ENCODE data around the gene GPR160.

Gene GPR160

GRCh38 chr3:170056710-170057454 lies 19.1 kb downstream of the GPR160 start:
- Histone ChIP-seq H3K27me3 (no peaks in the 10 kb centered on the region), H3K36me3 (no peaks in the 10 kb centered on the region), H3K4me3 (no peak overlapping the region), H3K9ac (no peak overlapping the region), H3K9me3 (replicated peaks in 1 of 11) (peaks cover 0 to under 1% (median 0%) of the 10 kb centered on the region in 11 experiments; a peak in 2 of 22 replicates), H4K20me1 (no peaks in the 10 kb centered on the region), H3K4me2 (peak overlapping the region in 6 of 11 experiments; percentile 15 to 78 (median 68); a peak in 7 of 22 replicates), H3K4me1 (peaks cover 8 to 28% (median 17%) of the 10 kb centered on the region in 10 experiments), H3K27ac (no peak overlapping the region)
- TF ChIP-seq Cebpa-rat (IDR thresholded peaks at IDR 0.05): no peak

DNA sequence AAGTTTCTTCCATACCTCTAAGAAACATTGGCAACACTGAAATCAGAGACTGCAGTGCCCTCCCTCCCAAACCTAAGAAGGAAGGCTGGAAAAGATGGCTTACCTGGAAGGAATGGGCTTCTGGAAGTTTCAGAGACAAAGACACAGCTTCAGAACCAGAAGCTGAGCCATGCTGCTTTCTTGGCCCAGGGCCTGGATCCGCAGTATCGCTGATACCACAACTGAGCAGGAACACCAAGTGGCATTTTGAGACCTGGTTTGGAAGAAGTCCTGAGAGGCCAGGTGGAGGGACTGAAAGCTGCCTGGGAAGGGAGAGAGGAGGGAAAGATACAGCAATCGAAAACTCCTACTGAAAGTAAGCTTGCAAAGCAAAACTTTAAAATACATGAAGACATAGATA lies 19.8 kb downstream of the GPR160 start:
- no peaks in the 10 kb centered on the region for H3K36me3 ChIP-seq
- no peak overlapping the region for H3K9ac ChIP-seq
- TF ChIP-seq Cebpa-rat (IDR thresholded peaks at IDR 0.05): no peak
- no peak overlapping the region for H3K4me3 ChIP-seq
- H3K9me3 ChIP-seq (replicated peaks in 1 of 11): peaks cover 0 to 7% (median 6%) of the 10 kb centered on the region in 11 experiments; a peak in 16 of 22 replicates
- peak overlapping the region; percentile 2 to 78 (median 69); a peak in 18 of 22 replicates for H3K4me2 ChIP-seq
- peaks cover 8 to 28% (median 17%) of the 10 kb centered on the region in 10 experiments for H3K4me1 ChIP-seq
- no peak overlapping the region for H3K27ac ChIP-seq
- H4K20me1 ChIP-seq: no peaks in the 10 kb centered on the region
- H3K27me3 ChIP-seq: no peaks in the 10 kb centered on the region

GRCh38 chr3:170058127-170058526 lies 20.3 kb downstream of the GPR160 start:
- Histone ChIP-seq H3K9ac (no peak overlapping the region), H3K9me3 (replicated peaks in 1 of 11) (peaks cover 0 to 13% (median 11%) of the 10 kb centered on the region in 11 experiments; a peak in 17 of 22 replicates), H3K4me3 (no peak overlapping the region), H4K20me1 (no peaks in the 10 kb centered on the region), H3K36me3 (no peaks in the 10 kb centered on the region), H3K4me2 (peak overlapping the region; percentile 44 to 78 (median 69)), H3K27me3 (no peaks in the 10 kb centered on the region), H3K27ac (no peak overlapping the region), H3K4me1 (peaks cover 8 to 28% (median 17%) of the 10 kb centered on the region in 10 experiments)
- no peak for TF ChIP-seq Cebpa-rat (IDR thresholded peaks at IDR 0.05)

- no peak overlapping the region for H3K4me3 ChIP-seq
- peaks cover 0 to 22% (median 14%) of the 10 kb centered on the region in 11 experiments; a peak in 18 of 22 replicates for H3K9me3 ChIP-seq (replicated peaks in 1 of 11)
- peaks cover 8 to 35% (median 20%) of the 10 kb centered on the region in 10 experiments for H3K4me1 ChIP-seq
- H4K20me1 ChIP-seq: no peaks in the 10 kb centered on the region
- no peak overlapping the region for H3K9ac ChIP-seq
- H3K27me3 ChIP-seq: no peaks in the 10 kb centered on the region
- TF ChIP-seq Cebpa-rat (IDR thresholded peaks at IDR 0.05): no peak
- no peaks in the 10 kb centered on the region for H3K36me3 ChIP-seq
- H3K27ac ChIP-seq: no peak overlapping the region
- no peak overlapping the region for H3K4me2 ChIP-seq
These were observed 21.7 kb downstream of the GPR160 start for GRCh38 chr3:170059447-170059846.

DNA sequence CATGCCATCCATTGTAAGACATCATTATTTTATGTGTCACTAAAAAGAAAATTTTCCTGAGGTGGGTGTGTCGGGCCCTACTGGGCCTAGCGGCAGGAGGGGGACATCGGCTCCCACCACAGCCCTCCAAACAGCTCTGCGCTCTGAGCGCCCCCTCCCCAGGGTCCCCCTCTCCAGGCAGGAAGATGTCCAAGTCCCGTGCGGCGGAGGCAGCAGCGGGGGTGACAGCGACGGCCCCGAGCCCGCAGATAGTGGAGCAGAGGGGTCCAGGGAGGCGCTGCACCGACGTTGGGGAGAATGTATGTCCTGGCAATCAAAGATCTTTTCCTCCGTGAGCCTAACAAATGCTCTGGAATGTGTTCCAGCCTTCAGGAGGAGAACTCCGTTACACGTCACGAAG lies 24.3 kb downstream of the GPR160 start:
- H3K9ac ChIP-seq: no peak overlapping the region
- H3K4me2 ChIP-seq: no peak overlapping the region
- H3K36me3 ChIP-seq: no peaks in the 10 kb centered on the region
- peaks cover 0 to 23% (median 19%) of the 10 kb centered on the region in 11 experiments; a peak in 18 of 22 replicates for H3K9me3 ChIP-seq (replicated peaks in 1 of 11)
- peaks cover 8 to 27% (median 17%) of the 10 kb centered on the region in 10 experiments for H3K4me1 ChIP-seq
- no peak overlapping the region for H3K27ac ChIP-seq
- no peak overlapping the region for H3K4me3 ChIP-seq
- no peaks in the 10 kb centered on the region for H3K27me3 ChIP-seq
- TF ChIP-seq Cebpa-rat (IDR thresholded peaks at IDR 0.05): no peak
- H4K20me1 ChIP-seq: no peaks in the 10 kb centered on the region

GRCh38 chr3:170062769-170063168 lies 25.0 kb downstream of the GPR160 start:
- H3K9ac ChIP-seq: no peak overlapping the region
- H3K36me3 ChIP-seq: no peaks in the 10 kb centered on the region
- no peak for TF ChIP-seq Cebpa-rat (IDR thresholded peaks at IDR 0.05)
- no peak overlapping the region for H3K27ac ChIP-seq
- H3K4me3 ChIP-seq: no peak overlapping the region
- H4K20me1 ChIP-seq: no peaks in the 10 kb centered on the region
- peaks cover 0 to 23% (median 19%) of the 10 kb centered on the region in 11 experiments; a peak in 18 of 22 replicates for H3K9me3 ChIP-seq (replicated peaks in 1 of 11)
- H3K27me3 ChIP-seq: no peaks in the 10 kb centered on the region
- H3K4me2 ChIP-seq: peak overlapping the region in 2 of 11 experiments; percentile 38 to 64; a peak in 2 of 22 replicates
- peaks cover 6 to 20% (median 12%) of the 10 kb centered on the region in 10 experiments for H3K4me1 ChIP-seq

- Histone ChIP-seq H3K4me2 (peak overlapping the region in 8 of 11 experiments; percentile 27 to 64 (median 52); a peak in 15 of 22 replicates), H3K27me3 (no peaks in the 10 kb centered on the region), H3K36me3 (no peaks in the 10 kb centered on the region), H4K20me1 (no peaks in the 10 kb centered on the region), H3K4me1 (peaks cover 0 to 11% (median 4%) of the 10 kb centered on the region in 10 experiments; a peak in 10 of 20 replicates), H3K27ac (no peak overlapping the region), H3K4me3 (no peak overlapping the region), H3K9me3 (replicated peaks in 1 of 11) (peaks cover 0 to 23% (median 19%) of the 10 kb centered on the region in 11 experiments; a peak in 18 of 22 replicates), H3K9ac (peak overlapping the region in 1 of 11 experiments; percentile 5; a peak in 1 of 22 replicates)
- TF ChIP-seq Cebpa-rat (IDR thresholded peaks at IDR 0.05): no peak
These were observed 25.9 kb downstream of the GPR160 start for GRCh38 chr3:170063691-170064090.

- no peaks in the 10 kb centered on the region for H3K27me3 ChIP-seq
- peaks cover 0 to 23% (median 19%) of the 10 kb centered on the region in 11 experiments; a peak in 18 of 22 replicates for H3K9me3 ChIP-seq (replicated peaks in 1 of 11)
- no peak overlapping the region for H3K9ac ChIP-seq
- H3K4me3 ChIP-seq: no peak overlapping the region
- no peak for TF ChIP-seq Cebpa-rat (IDR thresholded peaks at IDR 0.05)
- H4K20me1 ChIP-seq: no peaks in the 10 kb centered on the region
- H3K36me3 ChIP-seq: no peaks in the 10 kb centered on the region
- H3K4me2 ChIP-seq: peak overlapping the region in 5 of 11 experiments; percentile 27 to 64 (median 60); a peak in 3 of 22 replicates
- H3K27ac ChIP-seq: no peak overlapping the region
- peaks cover 0 to 9% (median 4%) of the 10 kb centered on the region in 10 experiments; a peak in 8 of 20 replicates for H3K4me1 ChIP-seq
These were observed 26.3 kb downstream of the GPR160 start for GRCh38 chr3:170064108-170064507.

GRCh38 chr3:170075441-170076091 lies 37.8 kb downstream of the GPR160 start:
- H3K9me3 ChIP-seq (replicated peaks in 1 of 11): peaks cover 16 to 26% (median 19%) of the 10 kb centered on the region in 11 experiments; a peak in 19 of 22 replicates
- H3K4me2 ChIP-seq: no peak overlapping the region
- H3K27me3 ChIP-seq: no peaks in the 10 kb centered on the region
- H3K4me3 ChIP-seq: no peak overlapping the region
- H4K20me1 ChIP-seq: no peaks in the 10 kb centered on the region
- H3K4me1 ChIP-seq: peaks cover 0 to 23% (median 12%) of the 10 kb centered on the region in 10 experiments; a peak in 14 of 20 replicates
- H3K27ac ChIP-seq: no peak overlapping the region
- H3K9ac ChIP-seq: no peak overlapping the region
- TF ChIP-seq Cebpa-rat (IDR thresholded peaks at IDR 0.05): no peak
- peaks cover 0 to 4% (median 0%) of the 10 kb centered on the region in 11 experiments; a peak in 1 of 22 replicates for H3K36me3 ChIP-seq
